GM12878 (cell line): Measurements from ENCODE around the gene ZNF701. TPM values are rescaled to one million over a fixed set of nuclear protein-coding genes. Genes with fewer than 3 reads are reported as not detected.

Experiments used
- DPF2 ChIP-seq: fragments of 450-650 bp; IDR thresholded peaks from 2 replicates; pipeline ENCODE4 v1.6.1; 2017; ENCODE audit warnings: mild to moderate bottlenecking
- FOXM1 ChIP-seq: IDR thresholded peaks from 2 replicates; pipeline ENCODE4 v1.6.1; 2012; ENCODE audit warnings: low read depth, mild to moderate bottlenecking, inconsistent platforms, low read length, moderate library complexity
- GABPA ChIP-seq: IDR thresholded peaks from 2 replicates; pipeline ENCODE4 v1.6.1; 2014; ENCODE audit warnings: antibody characterized with exemption, low read depth, mild to moderate bottlenecking, inconsistent platforms
- IKZF1 ChIP-seq: fragments of 450-650 bp; conservative IDR thresholded peaks from 2 replicates; pipeline ENCODE4 v1.6.1; 2017; ENCODE audit warnings: antibody characterized with exemption, mild to moderate bottlenecking
- IKZF2 ChIP-seq, 2 experiments: fragments of 450-650 bp; IDR thresholded peaks; 2 replicates each; pipeline ENCODE4 v1.6.1; 2017; ENCODE audit warnings: mild to moderate bottlenecking in 2 of 2, moderate library complexity in 2 of 2
- JUND ChIP-seq: IDR thresholded peaks from 2 replicates; pipeline ENCODE4 v1.6.1; 2012; ENCODE audit warnings: low read depth, mild to moderate bottlenecking, low read length, improper control_type of control experiment, moderate library complexity
- MYB ChIP-seq: fragments of 150-350 bp; IDR thresholded peaks from 2 replicates; pipeline ENCODE4 v1.6.1; 2014; ENCODE audit warnings: mild to moderate bottlenecking, low read depth, low read length, borderline replicate concordance
- NRF1 ChIP-seq: conservative IDR thresholded peaks from 2 replicates; pipeline ENCODE4 v1.6.1; 2011; ENCODE audit warnings: mild to moderate bottlenecking, low read depth, low read length, improper control_type of control experiment
- PAX8 ChIP-seq: fragments of 450-650 bp; IDR thresholded peaks from 2 replicates; pipeline ENCODE4 v1.6.1; 2017; ENCODE audit warnings: mild to moderate bottlenecking, moderate library complexity
- ZBED1 ChIP-seq: IDR thresholded peaks from 2 replicates; pipeline ENCODE4 v1.6.1; 2016; ENCODE audit warnings: borderline replicate concordance
- polyA plus RNA-seq, 11 experiments: library from polyadenylated mRNA; depleted of rRNA in 4 of 11; unstranded in 6 of 11; stranded (reverse) in 5 of 11; fragments of >200 nt; fragmentation: Nextera tagmentation in 4 of 11; fragmentation: Illumina TruSeq in 1 of 11; extraction: Ambion mirVana in 4 of 11; extraction: Trizol in 1 of 11; gene quantifications; 1 replicate in 1 of 11; 2 replicates in 10 of 11; pipeline versions ENCODE4 v1.2.1 to v1.2.3, GENCODE V29; 2011 to 2016; ENCODE audit warnings: inconsistent platforms in 2 of 11, missing spikeins in 2 of 11, low read depth in 1 of 11
- total RNA-seq, 4 experiments: library from RNA; depleted of rRNA in 3 of 4; stranded (reverse); fragments of >200 nt in 3 of 4; fragmentation: Illumina TruSeq in 1 of 4; extraction: Trizol in 1 of 4; gene quantifications; 2 replicates each; pipeline versions ENCODE4 v1.2.1 to v1.2.3, GENCODE V29; 2013 to 2021
- TF ChIP-seq, protein P1 (sequence below): IDR thresholded peaks from 2 replicates; pipeline ENCODE4 v1.6.1; 2012; ENCODE audit warnings: improper control_type of control experiment, low read depth, low read length; ENCODE audit not compliant: insufficient replicate concordance
- TF ChIP-seq, protein P2 (sequence below): fragments of 450-650 bp; IDR thresholded peaks from 2 replicates; pipeline ENCODE4 v1.6.1; 2014; ENCODE audit warnings: mild to moderate bottlenecking

Gene ZNF701
- total and polyA plus RNA-seq, 10 of the 15 experiments (the other 5 are each of a cell fraction or from before 2014, with no cell fraction given) = 3.1 to 18.1 (median 8.0) TPM

DNA sequence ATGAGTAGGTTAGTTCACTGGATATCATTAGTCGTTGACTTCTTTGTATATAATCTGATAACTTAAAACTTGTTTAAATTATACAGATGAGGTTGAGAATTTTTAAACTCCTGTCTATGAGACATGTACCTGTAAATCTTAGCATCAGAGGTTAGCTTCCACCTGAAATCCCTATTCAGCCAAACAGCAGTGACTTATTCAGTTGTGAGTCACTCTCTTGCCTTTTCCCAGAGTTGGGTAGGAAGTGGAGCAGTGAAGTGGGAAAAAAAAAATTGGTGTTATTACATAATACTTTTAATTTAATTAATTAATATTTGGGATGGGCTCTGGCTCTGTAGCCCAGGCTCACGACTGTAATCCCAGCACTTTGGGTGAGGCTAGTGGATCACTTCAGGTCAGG lies 32.9 kb downstream of the ZNF701 start (continued):
- TF ChIP-seq, protein P1, sequence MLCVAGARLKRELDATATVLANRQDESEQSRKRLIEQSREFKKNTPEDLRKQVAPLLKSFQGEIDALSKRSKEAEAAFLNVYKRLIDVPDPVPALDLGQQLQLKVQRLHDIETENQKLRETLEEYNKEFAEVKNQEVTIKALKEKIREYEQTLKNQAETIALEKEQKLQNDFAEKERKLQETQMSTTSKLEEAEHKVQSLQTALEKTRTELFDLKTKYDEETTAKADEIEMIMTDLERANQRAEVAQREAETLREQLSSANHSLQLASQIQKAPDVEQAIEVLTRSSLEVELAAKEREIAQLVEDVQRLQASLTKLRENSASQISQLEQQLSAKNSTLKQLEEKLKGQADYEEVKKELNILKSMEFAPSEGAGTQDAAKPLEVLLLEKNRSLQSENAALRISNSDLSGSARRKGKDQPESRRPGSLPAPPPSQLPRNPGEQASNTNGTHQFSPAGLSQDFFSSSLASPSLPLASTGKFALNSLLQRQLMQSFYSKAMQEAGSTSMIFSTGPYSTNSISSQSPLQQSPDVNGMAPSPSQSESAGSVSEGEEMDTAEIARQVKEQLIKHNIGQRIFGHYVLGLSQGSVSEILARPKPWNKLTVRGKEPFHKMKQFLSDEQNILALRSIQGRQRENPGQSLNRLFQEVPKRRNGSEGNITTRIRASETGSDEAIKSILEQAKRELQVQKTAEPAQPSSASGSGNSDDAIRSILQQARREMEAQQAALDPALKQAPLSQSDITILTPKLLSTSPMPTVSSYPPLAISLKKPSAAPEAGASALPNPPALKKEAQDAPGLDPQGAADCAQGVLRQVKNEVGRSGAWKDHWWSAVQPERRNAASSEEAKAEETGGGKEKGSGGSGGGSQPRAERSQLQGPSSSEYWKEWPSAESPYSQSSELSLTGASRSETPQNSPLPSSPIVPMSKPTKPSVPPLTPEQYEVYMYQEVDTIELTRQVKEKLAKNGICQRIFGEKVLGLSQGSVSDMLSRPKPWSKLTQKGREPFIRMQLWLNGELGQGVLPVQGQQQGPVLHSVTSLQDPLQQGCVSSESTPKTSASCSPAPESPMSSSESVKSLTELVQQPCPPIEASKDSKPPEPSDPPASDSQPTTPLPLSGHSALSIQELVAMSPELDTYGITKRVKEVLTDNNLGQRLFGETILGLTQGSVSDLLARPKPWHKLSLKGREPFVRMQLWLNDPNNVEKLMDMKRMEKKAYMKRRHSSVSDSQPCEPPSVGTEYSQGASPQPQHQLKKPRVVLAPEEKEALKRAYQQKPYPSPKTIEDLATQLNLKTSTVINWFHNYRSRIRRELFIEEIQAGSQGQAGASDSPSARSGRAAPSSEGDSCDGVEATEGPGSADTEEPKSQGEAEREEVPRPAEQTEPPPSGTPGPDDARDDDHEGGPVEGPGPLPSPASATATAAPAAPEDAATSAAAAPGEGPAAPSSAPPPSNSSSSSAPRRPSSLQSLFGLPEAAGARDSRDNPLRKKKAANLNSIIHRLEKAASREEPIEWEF = no peak
- TF ChIP-seq PAX8 = no peak
- no peak for TF ChIP-seq NRF1
- TF ChIP-seq FOXM1 = no peak
- TF ChIP-seq IKZF1 = no peak
- TF ChIP-seq GABPA = no peak
- no peak for TF ChIP-seq DPF2
- TF ChIP-seq, protein P2, sequence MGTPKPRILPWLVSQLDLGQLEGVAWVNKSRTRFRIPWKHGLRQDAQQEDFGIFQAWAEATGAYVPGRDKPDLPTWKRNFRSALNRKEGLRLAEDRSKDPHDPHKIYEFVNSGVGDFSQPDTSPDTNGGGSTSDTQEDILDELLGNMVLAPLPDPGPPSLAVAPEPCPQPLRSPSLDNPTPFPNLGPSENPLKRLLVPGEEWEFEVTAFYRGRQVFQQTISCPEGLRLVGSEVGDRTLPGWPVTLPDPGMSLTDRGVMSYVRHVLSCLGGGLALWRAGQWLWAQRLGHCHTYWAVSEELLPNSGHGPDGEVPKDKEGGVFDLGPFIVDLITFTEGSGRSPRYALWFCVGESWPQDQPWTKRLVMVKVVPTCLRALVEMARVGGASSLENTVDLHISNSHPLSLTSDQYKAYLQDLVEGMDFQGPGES = no peak
- TF ChIP-seq IKZF2 (IDR thresholded peaks at IDR 0.05) = no peak
- TF ChIP-seq JUND = no peak
- no peak for TF ChIP-seq ZBED1
- TF ChIP-seq MYB = no peak
